ENCODE results near the gene ATP11C. TPM values are rescaled to one million over a fixed set of nuclear protein-coding genes. Genes with fewer than 3 reads are reported as not detected.
A peak's percentile ranks its signal among the peaks of the same experiment; 100 is the strongest.

ATP11C gene
- total RNA-seq, 1 experiment from 2014 or later = 19.4 TPM

- ChIA-PET CTCF (no interaction called here), POLR2A (no interaction called here), RAD21 (ENCODE audit: low non-redundant PET in 1 of 2, low total read pairs in 2 of 2, uncharacterized antibody in 2 of 2, unreplicated experiment in 2 of 2) (no interaction called here)
- peak overlapping the region; percentile 84 for H3K27ac ChIP-seq (ENCODE audit: low read depth, low read length)
- peak overlapping the region; percentile 80 for H3K4me2 ChIP-seq (ENCODE audit: low read length)
- no peak overlapping the region for H2AFZ ChIP-seq (ENCODE audit: low read depth, low read length, poor library complexity, severe bottlenecking)
- BruUV-seq (replicated peaks) = no TSS peak
- no peaks in the 10 kb centered on the region for H4K20me1 ChIP-seq (ENCODE audit: insufficient read depth)
- no peaks in the 10 kb centered on the region for H3K9me2 ChIP-seq (ENCODE audit: insufficient read depth)
- intact Hi-C loops (cut with micrococcal nuclease) = no loop called here
- H3K79me2 ChIP-seq (ENCODE audit: insufficient read depth, low read length) = peaks cover 21% of the 10 kb centered on the region
- H3K27me3 ChIP-seq (ENCODE audit: insufficient read depth, low read length) = no peaks in the 10 kb centered on the region
- peak overlapping the region; percentile 59 to 66 for H3K4me3 ChIP-seq (replicated peaks in 1 of 2; ENCODE audit: low read depth in 1 of 2, low read length in 2 of 2)
- TF ChIP-seq EZH2 (IDR thresholded peaks at IDR 0.05) = no peak
- TF ChIP-seq POLR2AphosphoS5 (IDR thresholded peaks at IDR 0.05; ENCODE audit: low read depth, low read length) = peak; percentile 11; the same call in 1 of the 2 replicates
- TF ChIP-seq ZFX (IDR thresholded peaks at IDR 0.05) = peak; percentile 17; the same call in 1 of the 2 replicates
- TF ChIP-seq TCF7L2 (IDR thresholded peaks at IDR 0.05; ENCODE audit: borderline replicate concordance, extremely low read depth, insufficient read depth, insufficient read length) = no peak
- no peak for TF ChIP-seq SP1 (IDR thresholded peaks at IDR 0.05; ENCODE audit: low read depth)
- TF ChIP-seq SIN3A (IDR thresholded peaks at IDR 0.05; ENCODE audit: low read depth) = 0 out of 2 replicates have a peak, but pooled peaks have one; percentile 3
- peak; percentile 1 for TF ChIP-seq POLR2A (IDR thresholded peaks at IDR 0.05; ENCODE audit: borderline replicate concordance, extremely low read depth, insufficient read depth, insufficient read length)
- no peak for TF ChIP-seq CEBPB (IDR thresholded peaks at IDR 0.05; ENCODE audit: low read depth)
- peaks cover 6 to 20% of the 10 kb centered on the region in 2 experiments for H3K4me1 ChIP-seq (ENCODE audit: control insufficient read depth in 1 of 2, insufficient read depth in 2 of 2, low read length in 2 of 2)
- H3K9ac ChIP-seq (ENCODE audit: low read length) = peak overlapping the region; percentile 70
- no peaks in the 10 kb centered on the region for H3K36me3 ChIP-seq (ENCODE audit: control insufficient read depth in 1 of 2, insufficient read depth in 2 of 2, low read length in 2 of 2)
- DNase-seq (ENCODE audit: low read depth, low spot score) (no peak), ATAC-seq (peak; percentile 62)
- no peaks in the 10 kb centered on the region for H3K9me3 ChIP-seq (ENCODE audit: control insufficient read depth in 1 of 2, insufficient read depth in 1 of 2, low read depth in 1 of 2, low read length in 2 of 2)
Measured at GRCh38 chrX:139932073-139932900, 566 bp downstream of the ATP11C start.

GRCh38 chrX:139931646-139932072 lies 1.2 kb downstream of the ATP11C start:
- ChIA-PET RAD21 (ENCODE audit: low non-redundant PET in 1 of 2, low total read pairs in 2 of 2, uncharacterized antibody in 2 of 2, unreplicated experiment in 2 of 2) (no interaction called here), CTCF (no interaction called here), POLR2A (no interaction called here)
- H3K9me3 ChIP-seq (ENCODE audit: control insufficient read depth in 1 of 2, insufficient read depth in 1 of 2, low read depth in 1 of 2, low read length in 2 of 2) = no peaks in the 10 kb centered on the region
- no peaks in the 10 kb centered on the region for H3K27me3 ChIP-seq (ENCODE audit: insufficient read depth, low read length)
- no peaks in the 10 kb centered on the region for H4K20me1 ChIP-seq (ENCODE audit: insufficient read depth)
- H3K27ac ChIP-seq (ENCODE audit: low read depth, low read length) = peak overlapping the region; percentile 45; the same call in 1 of the 2 replicates
- no peaks in the 10 kb centered on the region for H3K36me3 ChIP-seq (ENCODE audit: control insufficient read depth in 1 of 2, insufficient read depth in 2 of 2, low read length in 2 of 2)
- ATAC-seq (peak; percentile 3), DNase-seq (ENCODE audit: low read depth, low spot score) (no peak)
- peaks cover 6 to 20% of the 10 kb centered on the region in 2 experiments for H3K4me1 ChIP-seq (ENCODE audit: control insufficient read depth in 1 of 2, insufficient read depth in 2 of 2, low read length in 2 of 2)
- H3K79me2 ChIP-seq (ENCODE audit: insufficient read depth, low read length) = peaks cover 25% of the 10 kb centered on the region
- peak overlapping the region; percentile 70 for H3K9ac ChIP-seq (ENCODE audit: low read length)
- intact Hi-C loops (cut with micrococcal nuclease) = no loop called here
- no peak overlapping the region for H2AFZ ChIP-seq (ENCODE audit: low read depth, low read length, poor library complexity, severe bottlenecking)
- H3K9me2 ChIP-seq (ENCODE audit: insufficient read depth) = no peaks in the 10 kb centered on the region
- H3K4me2 ChIP-seq (ENCODE audit: low read length) = peak overlapping the region; percentile 80
- no TSS peak for BruUV-seq (replicated peaks)
- peak overlapping the region; percentile 59 to 66 for H3K4me3 ChIP-seq (replicated peaks in 1 of 2; ENCODE audit: low read depth in 1 of 2, low read length in 2 of 2)
- no peak for TF ChIP-seq ZNF274 (IDR thresholded peaks at IDR 0.05; ENCODE audit: low read depth, low read length)
- TF ChIP-seq REST (IDR thresholded peaks at IDR 0.05; ENCODE audit: low read depth) = no peak
- no peak for TF ChIP-seq JUND (IDR thresholded peaks at IDR 0.05)
- no peak for TF ChIP-seq EZH2 (IDR thresholded peaks at IDR 0.05)
- TF ChIP-seq SRF (IDR thresholded peaks at IDR 0.05; ENCODE audit: low read depth) = no peak
- no peak for TF ChIP-seq EGR1 (IDR thresholded peaks at IDR 0.05; ENCODE audit: low read depth)
- no peak for TF ChIP-seq ELF1 (IDR thresholded peaks at IDR 0.05; ENCODE audit: borderline replicate concordance, low read depth)
- TF ChIP-seq CTCF (IDR thresholded peaks at IDR 0.05 in 2 of 3, conservative IDR thresholded peaks at IDR 0.05 in 1 of 3; ENCODE audit: borderline replicate concordance in 1 of 3, insufficient read depth in 1 of 3, low read depth in 2 of 3, low read length in 2 of 3) = no peak
- TF ChIP-seq SIN3A (IDR thresholded peaks at IDR 0.05; ENCODE audit: low read depth) = no peak
- no peak for TF ChIP-seq CEBPB (IDR thresholded peaks at IDR 0.05; ENCODE audit: low read depth)
- TF ChIP-seq SP1 (IDR thresholded peaks at IDR 0.05; ENCODE audit: low read depth) = no peak

Measured in HCT116 (cell line).